Thymus (tissue), 11 donors: ENCODE measurements around the gene YEATS2. TPM values are rescaled to one million over a fixed set of nuclear protein-coding genes. Genes with fewer than 3 reads are reported as not detected.
A peak's percentile ranks its signal among the peaks of the same experiment; 100 is the strongest.
"Not testable (repeated sequence)": the region's sequence is repeated elsewhere in the genome, so short reads cannot be mapped to it uniquely, and the experiment has no call there.

Source experiments
- DNase-seq, 9 donors: peaks; one replicate each; pipeline ENCODE4 v3.0.0-alpha.2; 2013; ENCODE audit warnings: low spot score in 9 of 9, low read depth in 6 of 9, missing footprints in 1 of 9
- H3K27ac ChIP-seq, 2 donors: one replicate each; pipeline ENCODE4 v1.5.1; 2013; ENCODE audit warnings: control low read depth in 1 of 2, low read depth in 1 of 2, low read length in 1 of 2, mild to moderate bottlenecking in 1 of 2, moderate library complexity in 1 of 2
- H3K27me3 ChIP-seq, 2 donors: one replicate each; pipeline ENCODE4 v1.5.1; 2013; ENCODE audit warnings: low read length in 1 of 2; ENCODE audit not compliant: control insufficient read depth in 2 of 2, insufficient read depth in 1 of 2
- H3K36me3 ChIP-seq, 2 donors: one replicate each; pipeline ENCODE4 v1.5.1; 2013; ENCODE audit warnings: low read length in 1 of 2, mild to moderate bottlenecking in 1 of 2, moderate library complexity in 1 of 2; ENCODE audit not compliant: control insufficient read depth in 2 of 2, insufficient read depth in 2 of 2
- H3K4me1 ChIP-seq, 2 donors: one replicate each; pipeline ENCODE4 v1.5.1; 2013; ENCODE audit warnings: low read length in 2 of 2; ENCODE audit not compliant: control insufficient read depth in 2 of 2, insufficient read depth in 2 of 2
- H3K4me3 ChIP-seq, 2 donors: one replicate each; pipeline ENCODE4 v1.5.1; 2013; ENCODE audit warnings: low read length in 2 of 2, control low read depth in 1 of 2, mild to moderate bottlenecking in 1 of 2
- H3K9me3 ChIP-seq, 2 donors: one replicate each; pipeline ENCODE4 v1.5.1; 2013; ENCODE audit warnings: low read length in 1 of 2, mild to moderate bottlenecking in 1 of 2; ENCODE audit not compliant: control insufficient read depth in 2 of 2, insufficient read depth in 1 of 2
- WGBS: extraction: QIAGEN DNeasy Blood & Tissue Kit; methylation state at CpG from one replicate; pipeline ENCODE4 v1.1.7; 2013; 5-methylcytosine and 5-hydroxymethylcytosine counted together
- polyA plus RNA-seq: library from polyadenylated mRNA; stranded (reverse); fragments of 200-250 nt; gene quantifications from one replicate; pipeline ENCODE4 v1.2.3, GENCODE V29; 2013
- total RNA-seq: library from RNA; stranded (reverse); fragments of 120-200 nt; gene quantifications from one replicate; pipeline ENCODE4 v1.2.4, GENCODE V29; 2013
- donor health status: healthy.

Gene YEATS2
- total and polyA plus RNA-seq, 2 donors: 11.0 to 27.9 TPM

GRCh38 chr3:183688874-183689273 lies 8.7 kb upstream of the YEATS2 start:
- Histone ChIP-seq H3K36me3 (no peaks in the 10 kb centered on the region), H3K27me3 (no peaks in the 10 kb centered on the region), H3K9me3 (no peaks in the 10 kb centered on the region), H3K27ac (no peak overlapping the region), H3K4me3 (no peak overlapping the region), H3K4me1 (no peaks in the 10 kb centered on the region)
- 97% methylated on average over 3 of the region's 3 CpGs for WGBS
- DNase-seq: no peak

GRCh38 chr3:183689621-183690020 lies 8.0 kb upstream of the YEATS2 start:
- DNase-seq, H3K4me1 ChIP-seq, H3K27me3 ChIP-seq, H3K9me3 ChIP-seq, H3K36me3 ChIP-seq, H3K27ac ChIP-seq, H3K4me3 ChIP-seq: not testable (repeated sequence)
- WGBS: 99% methylated on average over 5 of the region's 5 CpGs

GRCh38 chr3:183690402-183690995 lies 7.1 kb upstream of the YEATS2 start:
- Histone ChIP-seq H3K9me3 (no peaks in the 10 kb centered on the region), H3K27me3 (no peaks in the 10 kb centered on the region), H3K36me3 (no peaks in the 10 kb centered on the region), H3K27ac (no peak overlapping the region), H3K4me1 (no peaks in the 10 kb centered on the region), H3K4me3 (no peak overlapping the region)
- WGBS: 97% methylated on average over 11 of the region's 11 CpGs
- no peak for DNase-seq

- no peak for DNase-seq
- no peak overlapping the region for H3K27ac ChIP-seq
- no peaks in the 10 kb centered on the region for H3K9me3 ChIP-seq
- no peaks in the 10 kb centered on the region for H3K36me3 ChIP-seq
- H3K27me3 ChIP-seq: no peaks in the 10 kb centered on the region
- peaks cover 0 to 4% of the 10 kb centered on the region in 2 donors for H3K4me1 ChIP-seq
- 97% methylated on average over 10 of the region's 10 CpGs for WGBS
- H3K4me3 ChIP-seq: no peak overlapping the region
Observed at GRCh38 chr3:183692436-183692835, 5.2 kb upstream of the YEATS2 start.

- Histone ChIP-seq H3K4me1 (peaks cover 7 to 18% of the 10 kb centered on the region in 2 donors), H3K27ac (no peak overlapping the region), H3K36me3 (no peaks in the 10 kb centered on the region), H3K9me3 (no peaks in the 10 kb centered on the region), H3K27me3 (no peaks in the 10 kb centered on the region), H3K4me3 (no peak overlapping the region)
- no peak for DNase-seq
- 96% methylated on average over 7 of the region's 7 CpGs for WGBS
Observed at GRCh38 chr3:183695569-183696364, 1.8 kb upstream of the YEATS2 start.

- Histone ChIP-seq H3K27ac (peak overlapping the region; percentile 41 to 74), H3K36me3 (peaks cover 0 to 9% of the 10 kb centered on the region in 2 donors), H3K4me1 (peaks cover 7 to 18% of the 10 kb centered on the region in 2 donors), H3K4me3 (peak overlapping the region; percentile 55 to 96), H3K27me3 (no peaks in the 10 kb centered on the region), H3K9me3 (no peaks in the 10 kb centered on the region)
- DNase-seq: peak in 1 of 9 donors; percentile 4
- 38% methylated on average over 4 of the region's 4 CpGs for WGBS
Observed at GRCh38 chr3:183697123-183697609, 431 bp upstream of the YEATS2 start.

- peak overlapping the region; percentile 96 to 99 for H3K4me3 ChIP-seq
- no peaks in the 10 kb centered on the region for H3K9me3 ChIP-seq
- WGBS: under 1% methylated on average over 13 of the region's 13 CpGs
- peaks cover 0 to 9% of the 10 kb centered on the region in 2 donors for H3K36me3 ChIP-seq
- H3K4me1 ChIP-seq: peaks cover 7 to 18% of the 10 kb centered on the region in 2 donors
- H3K27ac ChIP-seq: peak overlapping the region; percentile 85 to 94
- peak in 2 of 9 donors; percentile 24 to 26 for DNase-seq
- no peaks in the 10 kb centered on the region for H3K27me3 ChIP-seq
Observed at GRCh38 chr3:183698318-183698751, 738 bp downstream of the YEATS2 start.

GRCh38 chr3:183698756-183699155 lies 1.2 kb downstream of the YEATS2 start:
- peak overlapping the region in 1 of 2 donors; percentile 85 for H3K27ac ChIP-seq
- peak overlapping the region; percentile 96 to 99 for H3K4me3 ChIP-seq
- peak in 3 of 9 donors; percentile 21 to 52 (median 30) for DNase-seq
- WGBS: 1% methylated on average over 9 of the region's 9 CpGs
- H3K4me1 ChIP-seq: peaks cover 7 to 18% of the 10 kb centered on the region in 2 donors
- no peaks in the 10 kb centered on the region for H3K9me3 ChIP-seq
- no peaks in the 10 kb centered on the region for H3K27me3 ChIP-seq
- H3K36me3 ChIP-seq: peaks cover 0 to 9% of the 10 kb centered on the region in 2 donors
